HTR-8/SVneo (cell line): ENCODE measurements around the gene CCDC43.
A peak's percentile ranks its signal among the peaks of the same experiment; 100 is the strongest.

Experiments
- DNase-seq: peaks from one replicate; pipeline ENCODE4 v3.0.0; 2011; ENCODE audit warnings: low spot score, mixed read lengths; ENCODE audit not compliant: insufficient read length
- FAIRE-seq: peaks from 2 replicates; lab custom pipeline; 2011; peaks lifted over from hg19 to GRCh38; lab: Jason Lieb, UNC

CCDC43 gene

GRCh38 chr17:44628243-44629188 is 61.1 kb downstream of the CCDC43 start:
- DNase-seq (no peak), FAIRE-seq (peak; percentile 75)

GRCh38 chr17:44627513-44628242 is 61.9 kb downstream of the CCDC43 start:
- FAIRE-seq (peak; percentile 79), DNase-seq (no peak)
